Prostate gland (tissue), 2 donors: ENCODE data around the gene GALNT2. TPM values are rescaled to one million over a fixed set of nuclear protein-coding genes. Genes with fewer than 3 reads are reported as not detected.

Experiments used
- DNase-seq: peaks from one replicate; pipeline ENCODE4 v3.0.0-alpha.2; 2019; ENCODE audit warnings: low spot score
- H3K27ac ChIP-seq, 2 donors: fragments of 200-600 bp; sonication (generic); 2 replicates each; pipeline ENCODE4 v1.5.1; 2017 to 2019
- H3K27me3 ChIP-seq: fragments of 200-600 bp; sonication (generic); replicated peaks from 2 replicates; pipeline ENCODE4 v1.5.1; 2019; ENCODE audit not compliant: insufficient read depth
- H3K36me3 ChIP-seq, 2 donors: fragments of 200-600 bp; sonication (generic); 1 replicate in 1 of 2; 2 replicates in 1 of 2; pipeline versions ENCODE4 v1.5.1 to v1.8.1; 2017 to 2019
- H3K4me1 ChIP-seq: fragments of 200-600 bp; sonication (generic); replicated peaks from 2 replicates; pipeline ENCODE4 v1.5.1; 2019
- H3K4me3 ChIP-seq, 2 donors: fragments of 200-600 bp; sonication (generic); 2 replicates each; pipeline ENCODE4 v1.5.1; 2017 to 2019
- H3K9me3 ChIP-seq: fragments of 200-600 bp; sonication (generic); 2 replicates; pipeline ENCODE4 v1.5.1; 2017
- CTCF ChIP-seq, 4 experiments: fragments of 200-600 bp in 2 of 4; fragments of 450-650 bp in 2 of 4; sonication (generic) in 2 of 4; IDR thresholded peaks; 1 replicate in 3 of 4; 2 replicates in 1 of 4; pipeline ENCODE4 v1.5.1; 2016 to 2019; ENCODE audit warnings: antibody characterized with exemption in 4 of 4, mild to moderate bottlenecking in 2 of 4, moderate library complexity in 2 of 4
- POLR2A ChIP-seq: fragments of 450-650 bp; IDR thresholded peaks from one replicate; pipeline ENCODE4 v1.6.1; 2016; ENCODE audit warnings: antibody characterized with exemption, mild to moderate bottlenecking
- POLR2AphosphoS5 ChIP-seq: sonication (generic); formaldehyde crosslinking; IDR thresholded peaks from one replicate; pipeline ENCODE4 v1.6.1; 2017; ENCODE audit warnings: antibody characterized with exemption
- WGBS: methylation state at CpG from one replicate; pipeline ENCODE4 v1.1.5; 2018; 5-methylcytosine and 5-hydroxymethylcytosine counted together
- intact Hi-C: fragments of 100-400 bp; cut with DNase I; formaldehyde crosslinking; loops from one replicate; pipeline ENCODE4 v1.14.2; 2022
- total RNA-seq, 2 donors: library from RNA; depleted of rRNA; stranded (reverse); fragments of >200 nt; gene quantifications; one replicate each; pipeline ENCODE4 v1.1.0, GENCODE V29; 2016

GALNT2 gene
- total RNA-seq, 2 donors from 2014 or later = 34.1 to 125 TPM

DNA sequence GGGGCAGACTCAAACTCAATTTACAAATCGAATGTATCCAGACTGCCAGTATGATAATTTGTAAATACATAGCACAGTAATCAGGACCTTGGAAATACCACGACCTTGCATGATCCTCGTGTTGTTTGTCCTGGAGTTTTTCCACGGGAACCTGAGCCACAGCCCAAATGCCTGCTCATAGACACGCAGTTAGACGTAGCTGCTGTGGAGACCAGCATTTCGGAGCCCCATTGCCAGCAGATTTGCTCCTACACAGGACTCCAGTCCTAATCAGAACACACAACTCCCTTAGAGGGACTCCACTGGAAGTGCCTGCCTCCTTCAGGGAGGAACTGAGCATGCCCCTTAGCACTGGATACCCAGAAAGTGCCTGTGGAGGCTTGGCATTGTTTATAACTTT lies 163.2 kb downstream of the GALNT2 start:
- no peak overlapping the region for H3K4me3 ChIP-seq
- H3K36me3 ChIP-seq = no peaks in the 10 kb centered on the region
- intact Hi-C loops = no loop called here
- H3K27ac ChIP-seq = no peak overlapping the region
- no peaks in the 10 kb centered on the region for H3K9me3 ChIP-seq
- H3K27me3 ChIP-seq = no peaks in the 10 kb centered on the region
- H3K4me1 ChIP-seq = no peaks in the 10 kb centered on the region
- no peak for TF ChIP-seq POLR2A
- TF ChIP-seq CTCF (IDR thresholded peaks at IDR 0.05) = no peak
- TF ChIP-seq POLR2AphosphoS5 = no peak
- DNase-seq = no peak
- 65% methylated on average over 7 of the region's 7 CpGs for WGBS

DNA sequence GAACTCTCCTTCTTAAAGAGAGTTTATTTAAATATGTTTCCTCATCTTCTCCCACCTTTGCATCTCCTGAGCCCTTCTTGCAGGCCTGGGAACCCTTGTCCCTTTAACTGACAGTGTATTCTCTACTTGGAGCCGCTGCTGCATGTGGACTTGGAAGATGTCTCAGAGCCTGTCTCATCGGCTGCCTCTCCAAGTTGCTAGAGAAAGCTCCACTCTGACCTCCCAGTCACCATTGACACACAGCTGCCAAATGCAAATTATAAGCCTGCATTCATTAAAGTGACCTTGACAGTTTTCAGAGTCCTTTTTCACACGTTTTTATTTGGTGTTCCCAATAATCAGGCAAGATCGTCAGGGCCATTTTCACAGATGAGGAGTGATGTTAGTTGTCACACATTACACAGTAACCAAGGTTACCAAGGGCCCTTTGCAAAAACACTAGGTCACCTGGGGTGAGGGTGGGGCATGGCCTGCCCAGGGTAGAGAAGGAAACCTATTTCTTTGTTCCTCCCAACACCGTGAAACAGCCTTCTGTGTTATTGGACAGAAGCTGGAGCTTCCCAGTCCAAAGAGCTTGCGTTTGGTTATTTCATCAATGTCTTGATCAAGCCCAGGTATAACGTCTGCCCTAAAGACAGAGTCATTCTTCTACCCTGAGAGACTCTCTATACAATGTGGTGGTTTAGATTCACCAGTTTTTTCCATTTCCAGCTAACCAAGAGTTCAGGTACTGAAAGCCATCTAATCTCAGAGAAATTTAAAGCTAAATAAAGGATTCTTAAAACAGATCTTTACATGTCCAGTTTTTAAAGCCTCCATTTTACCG lies 164.1 kb downstream of the GALNT2 start:
- Histone ChIP-seq H3K36me3 (no peaks in the 10 kb centered on the region), H3K27me3 (no peaks in the 10 kb centered on the region), H3K9me3 (no peaks in the 10 kb centered on the region), H3K4me1 (no peaks in the 10 kb centered on the region), H3K27ac (no peak overlapping the region), H3K4me3 (no peak overlapping the region)
- WGBS = 75% methylated on average over 8 of the region's 8 CpGs
- TF ChIP-seq POLR2A = no peak
- no peak for TF ChIP-seq POLR2AphosphoS5
- no peak for TF ChIP-seq CTCF (IDR thresholded peaks at IDR 0.05)
- intact Hi-C loops = no loop called here
- DNase-seq = no peak

GRCh38 chr1:230231774-230232145 lies 164.7 kb downstream of the GALNT2 start:
- no peak overlapping the region for H3K27ac ChIP-seq
- intact Hi-C loops = no loop called here
- peak; percentile 23 for DNase-seq

GRCh38 chr1:230232371-230232771 lies 165.3 kb downstream of the GALNT2 start:
- Histone ChIP-seq H3K27me3 (no peaks in the 10 kb centered on the region), H3K4me3 (no peak overlapping the region), H3K4me1 (no peaks in the 10 kb centered on the region), H3K27ac (no peak overlapping the region), H3K36me3 (no peaks in the 10 kb centered on the region), H3K9me3 (no peaks in the 10 kb centered on the region)
- WGBS = 73% methylated on average over 10 of the region's 10 CpGs
- intact Hi-C loops = no loop called here
- DNase-seq = no peak
- TF ChIP-seq CTCF (IDR thresholded peaks at IDR 0.05) = no peak
- TF ChIP-seq POLR2A = no peak
- no peak for TF ChIP-seq POLR2AphosphoS5

More at GRCh38 chr1:230231774-230232145, 164.7 kb downstream of the GALNT2 start:
- no peaks in the 10 kb centered on the region for H3K9me3 ChIP-seq
- TF ChIP-seq CTCF (IDR thresholded peaks at IDR 0.05) (no peak), POLR2AphosphoS5 (no peak), POLR2A (no peak)
- H3K4me1 ChIP-seq = no peaks in the 10 kb centered on the region
- no peaks in the 10 kb centered on the region for H3K36me3 ChIP-seq
- no peaks in the 10 kb centered on the region for H3K27me3 ChIP-seq
- no peak overlapping the region for H3K4me3 ChIP-seq
- 30% methylated on average over 7 of the region's 7 CpGs for whole genome bisulfite sequencing

GRCh38 chr1:230233786-230234185 lies 166.7 kb downstream of the GALNT2 start:
- Histone ChIP-seq H3K4me1 (no peaks in the 10 kb centered on the region), H3K27ac (no peak overlapping the region), H3K27me3 (no peaks in the 10 kb centered on the region), H3K36me3 (no peaks in the 10 kb centered on the region), H3K4me3 (no peak overlapping the region), H3K9me3 (no peaks in the 10 kb centered on the region)
- WGBS = 92% methylated on average over 4 of the region's 4 CpGs
- intact Hi-C loops = no loop called here
- TF ChIP-seq CTCF (IDR thresholded peaks at IDR 0.05) (no peak), POLR2AphosphoS5 (no peak), POLR2A (no peak)
- no peak for DNase-seq
